K562 (cell line): ENCODE results near the gene PIP5K1B.

ENCODE experiments used
- MYBL2 ChIP-seq, 2 experiments: fragments of 450-650 bp in 1 of 2; sonication (generic) in 1 of 2; formaldehyde crosslinking in 1 of 2; IDR thresholded peaks; 2 replicates each; pipeline versions ENCODE4 v1.6.1 to v1.8.1; 2017 to 2022; ENCODE audit warnings: borderline replicate concordance in 1 of 2, inconsistent platforms in 1 of 2, low read depth in 1 of 2, mild to moderate bottlenecking in 1 of 2, missing genetic modification reagents in 1 of 2, moderate library complexity in 1 of 2
- NFIC ChIP-seq: fragments of 450-650 bp; IDR thresholded peaks from 2 replicates; pipeline ENCODE4 v1.6.1; 2017; ENCODE audit warnings: mild to moderate bottlenecking, inconsistent platforms
- POLR2A ChIP-seq: fragments of 450-650 bp; conservative IDR thresholded peaks from 2 replicates; pipeline ENCODE4 v1.6.1; 2016
- POLR2AphosphoS5 ChIP-seq: IDR thresholded peaks from 2 replicates; pipeline ENCODE4 v1.6.1; 2011; ENCODE audit warnings: mild to moderate bottlenecking, low read depth, low read length, moderate library complexity; ENCODE audit not compliant: control insufficient read depth, insufficient read depth
- SMARCB1 ChIP-seq: IDR thresholded peaks from 2 replicates; pipeline ENCODE4 v1.6.1; 2011; ENCODE audit warnings: improper control_type of control experiment, low read depth; ENCODE audit not compliant: insufficient read length
- SNIP1 ChIP-seq: fragments of 450-650 bp; IDR thresholded peaks from 2 replicates; pipeline ENCODE4 v1.7.1; 2017; ENCODE audit warnings: low read depth, mild to moderate bottlenecking
- TF ChIP-seq, protein P1 (sequence below), 2 experiments: fragments of 450-650 bp; formaldehyde crosslinking in 1 of 2; IDR thresholded peaks; 2 replicates each; pipeline versions ENCODE4 v1.4.0 to v1.6.1; 2014 to 2020; ENCODE audit warnings: mild to moderate bottlenecking in 2 of 2, borderline replicate concordance in 1 of 2, low read depth in 1 of 2
- TF ChIP-seq, protein P2 (sequence below), 3 experiments: IDR thresholded peaks in 2 of 3; conservative IDR thresholded peaks in 1 of 3; 2 replicates each; pipeline ENCODE4 v1.5.1; 2011 to 2012; ENCODE audit warnings: low read length in 3 of 3, mild to moderate bottlenecking in 3 of 3, control low read depth in 2 of 3, improper control_type of control experiment in 1 of 3, inconsistent platforms in 1 of 3, low read depth in 1 of 3, mixed read lengths in 1 of 3, moderate library complexity in 1 of 3; ENCODE audit not compliant: insufficient read depth in 2 of 3

DNA sequence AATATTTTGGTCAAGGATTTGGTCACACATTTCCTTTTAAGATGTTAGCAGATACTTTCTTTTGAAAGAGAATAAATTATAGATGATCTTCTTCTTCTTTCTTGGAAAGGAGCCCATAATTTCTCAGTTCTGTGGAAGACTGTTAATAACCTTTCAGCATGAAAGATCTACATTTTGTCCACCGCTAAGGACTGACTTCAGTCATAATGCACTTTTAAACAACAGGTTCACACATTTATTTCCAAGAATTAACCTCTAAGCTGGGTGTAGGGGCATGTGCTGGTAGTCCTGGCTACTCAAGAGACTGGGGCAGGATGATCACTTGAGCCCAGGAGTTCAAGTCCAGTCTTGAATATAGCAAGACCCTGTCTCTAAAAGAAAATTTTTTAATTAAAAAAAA, 215.9 kb downstream of the PIP5K1B start:
- no peak for TF ChIP-seq SNIP1
- TF ChIP-seq MYBL2 (IDR thresholded peaks at IDR 0.05; ENCODE audit: low read depth): no peak
- no peak for TF ChIP-seq MYBL2 (CRISPR knock-in tag; IDR thresholded peaks at IDR 0.05; ENCODE audit: borderline replicate concordance)
- TF ChIP-seq SMARCB1: no peak
- no peak for TF ChIP-seq POLR2A
- TF ChIP-seq, protein P1, sequence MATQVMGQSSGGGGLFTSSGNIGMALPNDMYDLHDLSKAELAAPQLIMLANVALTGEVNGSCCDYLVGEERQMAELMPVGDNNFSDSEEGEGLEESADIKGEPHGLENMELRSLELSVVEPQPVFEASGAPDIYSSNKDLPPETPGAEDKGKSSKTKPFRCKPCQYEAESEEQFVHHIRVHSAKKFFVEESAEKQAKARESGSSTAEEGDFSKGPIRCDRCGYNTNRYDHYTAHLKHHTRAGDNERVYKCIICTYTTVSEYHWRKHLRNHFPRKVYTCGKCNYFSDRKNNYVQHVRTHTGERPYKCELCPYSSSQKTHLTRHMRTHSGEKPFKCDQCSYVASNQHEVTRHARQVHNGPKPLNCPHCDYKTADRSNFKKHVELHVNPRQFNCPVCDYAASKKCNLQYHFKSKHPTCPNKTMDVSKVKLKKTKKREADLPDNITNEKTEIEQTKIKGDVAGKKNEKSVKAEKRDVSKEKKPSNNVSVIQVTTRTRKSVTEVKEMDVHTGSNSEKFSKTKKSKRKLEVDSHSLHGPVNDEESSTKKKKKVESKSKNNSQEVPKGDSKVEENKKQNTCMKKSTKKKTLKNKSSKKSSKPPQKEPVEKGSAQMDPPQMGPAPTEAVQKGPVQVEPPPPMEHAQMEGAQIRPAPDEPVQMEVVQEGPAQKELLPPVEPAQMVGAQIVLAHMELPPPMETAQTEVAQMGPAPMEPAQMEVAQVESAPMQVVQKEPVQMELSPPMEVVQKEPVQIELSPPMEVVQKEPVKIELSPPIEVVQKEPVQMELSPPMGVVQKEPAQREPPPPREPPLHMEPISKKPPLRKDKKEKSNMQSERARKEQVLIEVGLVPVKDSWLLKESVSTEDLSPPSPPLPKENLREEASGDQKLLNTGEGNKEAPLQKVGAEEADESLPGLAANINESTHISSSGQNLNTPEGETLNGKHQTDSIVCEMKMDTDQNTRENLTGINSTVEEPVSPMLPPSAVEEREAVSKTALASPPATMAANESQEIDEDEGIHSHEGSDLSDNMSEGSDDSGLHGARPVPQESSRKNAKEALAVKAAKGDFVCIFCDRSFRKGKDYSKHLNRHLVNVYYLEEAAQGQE (IDR thresholded peaks at IDR 0.05; ENCODE audit: borderline replicate concordance): no peak
- TF ChIP-seq, protein P1 (CRISPR knock-in tag; IDR thresholded peaks at IDR 0.05; ENCODE audit: low read depth): no peak
- TF ChIP-seq, protein P2, sequence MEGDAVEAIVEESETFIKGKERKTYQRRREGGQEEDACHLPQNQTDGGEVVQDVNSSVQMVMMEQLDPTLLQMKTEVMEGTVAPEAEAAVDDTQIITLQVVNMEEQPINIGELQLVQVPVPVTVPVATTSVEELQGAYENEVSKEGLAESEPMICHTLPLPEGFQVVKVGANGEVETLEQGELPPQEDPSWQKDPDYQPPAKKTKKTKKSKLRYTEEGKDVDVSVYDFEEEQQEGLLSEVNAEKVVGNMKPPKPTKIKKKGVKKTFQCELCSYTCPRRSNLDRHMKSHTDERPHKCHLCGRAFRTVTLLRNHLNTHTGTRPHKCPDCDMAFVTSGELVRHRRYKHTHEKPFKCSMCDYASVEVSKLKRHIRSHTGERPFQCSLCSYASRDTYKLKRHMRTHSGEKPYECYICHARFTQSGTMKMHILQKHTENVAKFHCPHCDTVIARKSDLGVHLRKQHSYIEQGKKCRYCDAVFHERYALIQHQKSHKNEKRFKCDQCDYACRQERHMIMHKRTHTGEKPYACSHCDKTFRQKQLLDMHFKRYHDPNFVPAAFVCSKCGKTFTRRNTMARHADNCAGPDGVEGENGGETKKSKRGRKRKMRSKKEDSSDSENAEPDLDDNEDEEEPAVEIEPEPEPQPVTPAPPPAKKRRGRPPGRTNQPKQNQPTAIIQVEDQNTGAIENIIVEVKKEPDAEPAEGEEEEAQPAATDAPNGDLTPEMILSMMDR (IDR thresholded peaks at IDR 0.05 in 2 of 3, conservative IDR thresholded peaks at IDR 0.05 in 1 of 3; ENCODE audit: insufficient read depth in 2 of 3, low read depth in 1 of 3, low read length in 3 of 3): no peak
- TF ChIP-seq NFIC: no peak
- TF ChIP-seq POLR2AphosphoS5: no peak
